Activated T-helper 17 cell treated with anti-CD3 and anti-CD28 coated beads, Interleukin-2, amount 50 U/mL, for 72 hours (primary cell): Measurements from ENCODE around the gene MFSD12. TPM values are rescaled to one million over a fixed set of nuclear protein-coding genes. Genes with fewer than 3 reads are reported as not detected.
A peak's percentile ranks its signal among the peaks of the same experiment; 100 is the strongest.
"Not testable (repeated sequence)": the region's sequence is repeated elsewhere in the genome, so short reads cannot be mapped to it uniquely, and the experiment has no call there.

Experiments used
- ATAC-seq: fragments of 150-1000 bp; cut with Tn5 transposase; replicated peaks from 2 replicates; pipeline ENCODE4 v1.10.0; 2021; ENCODE audit warnings: mild to moderate bottlenecking, moderate library complexity
- H3K27ac Mint-ChIP-seq: one replicate; pipeline ENCODE4 v1.8.0; 2022; ENCODE audit warnings: mixed read lengths
- H3K27me3 Mint-ChIP-seq: one replicate; pipeline ENCODE4 v1.8.0; 2022; ENCODE audit warnings: mixed read lengths
- H3K36me3 Mint-ChIP-seq: one replicate; pipeline ENCODE4 v1.8.0; 2022; ENCODE audit warnings: low read depth, mild to moderate bottlenecking, mixed read lengths
- H3K4me1 Mint-ChIP-seq: one replicate; pipeline ENCODE4 v1.8.0; 2022; ENCODE audit warnings: mixed read lengths
- H3K4me3 Mint-ChIP-seq: one replicate; pipeline ENCODE4 v1.8.0; 2022; ENCODE audit warnings: mild to moderate bottlenecking, mixed read lengths
- H3K9me3 Mint-ChIP-seq: one replicate; pipeline ENCODE4 v1.8.0; 2022; ENCODE audit warnings: mixed read lengths
- total RNA-seq, 2 donors: library from RNA; stranded (reverse); gene quantifications; one replicate each; pipeline ENCODE4 v1.2.3, GENCODE V29; 2022

MFSD12 gene
- total RNA-seq, 2 donors from 2014 or later = 38.3 to 64.1 TPM

DNA sequence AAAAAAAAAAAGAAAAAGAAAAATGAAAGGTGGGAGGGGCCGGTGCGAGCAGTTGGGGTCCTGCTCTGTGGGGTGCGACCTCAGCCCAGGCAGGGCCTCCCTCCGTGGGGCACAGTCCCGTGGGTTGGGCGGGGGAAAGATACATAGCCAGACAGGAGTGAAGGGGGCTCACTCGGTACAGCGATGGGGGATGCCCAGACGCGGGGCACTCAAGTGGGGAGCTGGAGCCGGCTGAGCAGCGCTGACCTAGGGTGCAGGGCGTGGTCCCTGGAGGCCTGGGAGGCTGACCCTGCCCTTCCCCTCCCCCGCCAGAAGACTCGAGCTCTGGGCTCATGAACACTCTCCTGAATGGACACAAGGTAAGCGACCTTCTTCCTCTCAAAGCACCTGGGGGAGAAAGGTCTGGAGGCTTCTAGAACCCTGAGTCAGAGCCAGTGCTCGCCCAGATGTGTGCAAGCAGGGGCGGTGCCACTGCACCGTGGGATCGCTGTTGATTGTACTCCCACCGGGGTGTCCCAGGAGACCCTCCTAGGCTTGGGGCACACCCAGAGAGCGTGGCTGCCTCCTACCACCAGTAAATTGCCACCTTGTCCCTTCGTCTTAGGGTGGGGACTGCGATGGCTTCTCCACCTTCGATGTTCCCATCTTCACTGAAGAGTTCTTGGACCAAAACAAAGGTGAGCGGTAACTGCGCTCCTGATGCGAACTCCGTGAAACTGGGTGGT lies 18.7 kb upstream of the MFSD12 start:
- Mint-ChIP-seq H3K4me1 (peaks cover 6% of the 10 kb centered on the region), H3K4me3 (no peak overlapping the region), H3K27ac (no peak overlapping the region), H3K9me3 (no peaks in the 10 kb centered on the region), H3K27me3 (no peaks in the 10 kb centered on the region), H3K36me3 (peaks cover 16% of the 10 kb centered on the region)
- no peak for ATAC-seq

DNA sequence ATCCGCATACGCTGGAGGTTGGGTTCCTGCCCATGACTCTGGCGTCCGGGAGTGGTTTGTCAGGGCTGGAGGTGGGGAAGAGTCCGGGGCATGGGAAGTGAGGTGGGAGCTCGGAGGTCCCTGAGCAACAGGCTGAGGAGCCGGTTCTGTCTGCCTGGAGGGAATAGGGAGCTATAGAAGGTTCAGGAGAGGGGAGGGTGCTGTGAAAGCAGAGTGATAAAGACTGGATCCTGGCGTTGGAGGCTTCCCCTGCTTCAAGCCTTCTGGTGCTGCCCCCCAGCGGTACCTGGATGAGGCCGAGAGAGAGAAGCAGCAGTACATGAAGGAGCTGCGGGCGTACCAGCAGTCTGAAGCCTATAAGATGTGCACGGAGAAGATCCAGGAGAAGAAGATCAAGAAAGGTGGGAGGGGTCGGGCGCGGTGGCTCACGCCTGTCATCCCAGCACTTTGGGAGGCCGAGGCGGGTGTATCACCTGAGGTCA lies 17.9 kb upstream of the MFSD12 start:
- H3K27me3 Mint-ChIP-seq = no peaks in the 10 kb centered on the region
- H3K4me3 Mint-ChIP-seq = no peak overlapping the region
- H3K36me3 Mint-ChIP-seq = peaks cover 16% of the 10 kb centered on the region
- no peak for ATAC-seq
- H3K27ac Mint-ChIP-seq = no peak overlapping the region
- peaks cover 6% of the 10 kb centered on the region for H3K4me1 Mint-ChIP-seq
- no peaks in the 10 kb centered on the region for H3K9me3 Mint-ChIP-seq

DNA sequence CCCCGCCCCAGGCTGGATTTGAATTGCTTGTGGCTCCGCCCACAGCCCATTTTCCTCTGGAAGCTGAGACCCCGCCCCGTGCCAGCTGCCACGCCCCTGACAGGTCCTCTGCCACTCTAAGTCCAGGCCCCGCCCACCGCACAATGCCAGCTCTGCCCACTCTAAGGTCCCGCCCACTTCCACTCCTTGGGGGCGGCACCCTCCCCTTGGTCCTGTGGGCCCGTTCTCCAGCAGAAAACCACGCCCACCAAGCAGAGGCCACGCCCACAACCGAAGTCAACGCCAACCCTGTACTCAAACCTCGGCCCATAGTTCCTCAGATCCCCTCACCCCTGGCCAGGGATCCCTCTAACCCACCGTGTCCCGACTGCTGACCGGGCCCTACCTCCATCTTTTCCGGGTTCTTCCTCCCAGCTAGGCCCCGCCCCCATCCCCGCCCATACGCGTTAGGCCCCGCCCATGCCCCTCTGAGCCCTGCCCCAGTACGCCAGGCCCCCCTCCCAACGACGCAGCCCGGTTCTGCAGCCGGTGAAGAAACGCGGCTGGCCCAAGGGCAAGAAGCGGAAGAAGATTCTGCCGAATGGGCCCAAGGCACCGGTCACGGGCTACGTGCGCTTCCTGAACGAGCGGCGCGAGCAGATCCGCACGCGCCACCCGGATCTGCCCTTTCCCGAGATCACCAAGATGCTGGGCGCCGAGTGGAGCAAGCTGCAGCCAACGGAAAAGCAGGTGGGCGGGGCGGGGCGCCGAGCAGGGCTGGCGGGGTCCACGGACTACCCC lies 16.7 kb upstream of the MFSD12 start:
- H3K36me3 Mint-ChIP-seq = peaks cover 16% of the 10 kb centered on the region
- H3K27me3 Mint-ChIP-seq = no peaks in the 10 kb centered on the region
- ATAC-seq = peak; percentile 22
- H3K4me1 Mint-ChIP-seq = peaks cover 6% of the 10 kb centered on the region
- peak overlapping the region; percentile 73 for H3K4me3 Mint-ChIP-seq
- H3K9me3 Mint-ChIP-seq = no peaks in the 10 kb centered on the region
- peak overlapping the region; percentile 50 for H3K27ac Mint-ChIP-seq

DNA sequence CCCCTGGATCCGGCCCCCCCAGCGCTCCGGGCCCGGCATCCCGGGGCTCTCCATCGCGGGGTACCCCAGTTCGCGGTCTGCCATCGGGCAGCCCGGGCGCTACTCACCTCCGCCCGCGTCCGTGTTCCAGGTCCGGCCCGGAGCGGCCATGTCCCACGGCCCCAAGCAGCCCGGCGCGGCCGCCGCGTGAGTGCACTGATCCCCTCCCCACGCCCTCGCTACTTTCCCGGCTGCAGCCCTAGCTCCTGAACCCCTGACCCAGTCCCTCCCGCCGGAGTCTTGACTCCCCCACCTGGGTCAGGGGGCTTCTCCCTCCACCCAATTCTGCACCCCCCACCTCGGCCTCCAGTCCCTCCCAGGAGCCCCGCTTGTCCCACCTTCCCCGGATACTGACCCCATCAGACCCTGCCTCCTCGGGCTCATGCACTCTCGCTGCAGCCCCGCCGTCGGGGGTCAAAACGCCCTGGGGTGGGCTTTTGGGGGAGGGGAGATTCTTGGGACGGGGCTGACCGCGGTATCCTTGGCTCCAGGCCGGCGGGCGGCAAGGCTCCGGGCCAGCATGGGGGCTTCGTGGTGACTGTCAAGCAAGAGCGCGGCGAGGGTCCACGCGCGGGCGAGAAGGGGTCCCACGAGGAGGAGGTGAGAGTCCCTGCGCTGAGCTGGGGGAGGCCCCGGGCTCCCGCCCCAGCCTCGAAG lies 15.9 kb upstream of the MFSD12 start:
- peak; percentile 12 for ATAC-seq
- peaks cover 6% of the 10 kb centered on the region for H3K4me1 Mint-ChIP-seq

DNA sequence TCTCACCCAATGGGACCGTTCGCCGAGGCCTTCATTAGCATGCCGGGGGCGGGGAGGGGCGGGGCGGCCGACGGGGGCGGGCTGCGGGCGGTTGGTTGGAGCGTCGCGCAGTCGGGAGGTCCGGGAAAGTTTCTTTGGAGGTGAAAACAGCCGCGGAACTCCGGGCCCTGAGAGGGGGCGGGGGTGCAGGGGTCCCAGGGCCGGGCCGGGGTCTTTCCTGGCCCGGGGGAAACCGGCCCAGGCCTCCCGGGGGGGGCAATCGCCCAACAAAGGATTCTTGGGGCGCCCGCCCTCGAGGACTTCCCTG lies 15.4 kb upstream of the MFSD12 start, which contains the start of gene HMG20B:
HMG20B (plus strand) TSS at position 90 of the 307 bp plus-strand sequence. CDS start 366 bp downstream, outside the sequence.
- peaks cover 6% of the 10 kb centered on the region for H3K4me1 Mint-ChIP-seq

More for the DNA sequence above, 15.9 kb upstream of the MFSD12 start:
- H3K4me3 Mint-ChIP-seq = peak overlapping the region; percentile 73
- peak overlapping the region; percentile 50 for H3K27ac Mint-ChIP-seq
- no peaks in the 10 kb centered on the region for H3K9me3 Mint-ChIP-seq
- H3K36me3 Mint-ChIP-seq = peaks cover 16% of the 10 kb centered on the region
- no peaks in the 10 kb centered on the region for H3K27me3 Mint-ChIP-seq

DNA sequence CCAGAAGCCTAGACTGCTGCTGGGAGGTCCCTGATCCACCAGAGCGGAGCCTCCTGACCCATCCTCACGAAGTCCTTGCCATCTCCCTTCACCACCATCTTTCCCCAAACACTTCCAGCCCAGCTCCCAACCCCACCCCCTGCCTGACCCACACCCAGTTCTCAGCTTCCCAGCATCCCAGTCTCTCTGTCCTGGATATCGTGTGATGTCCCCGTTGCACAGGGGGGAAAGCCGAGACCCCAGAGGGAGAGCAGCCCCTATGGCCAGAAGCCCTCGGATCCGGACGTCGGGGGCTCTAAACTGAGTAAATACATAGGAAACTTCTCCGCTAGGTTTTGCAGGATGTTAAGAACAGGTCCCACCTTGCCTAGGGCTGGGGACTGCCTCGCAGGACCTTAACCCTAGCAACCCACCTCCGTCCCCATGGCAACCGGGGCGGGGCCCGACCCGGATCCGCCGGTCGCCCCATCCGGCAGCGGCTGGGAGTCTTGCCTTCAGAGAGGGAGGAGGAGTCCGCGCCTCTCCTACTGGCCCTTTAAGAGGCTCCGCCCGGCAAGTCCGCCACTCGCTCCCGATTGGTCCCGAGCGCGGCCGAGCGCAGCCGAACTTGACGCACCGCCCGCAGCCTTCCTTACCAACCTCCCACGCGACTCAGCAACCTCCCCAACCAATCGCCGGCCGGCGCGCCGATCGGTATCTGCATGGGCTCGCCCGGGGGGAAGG lies 14.9 kb upstream of the MFSD12 start:
- peak overlapping the region; percentile 7 for H3K27ac Mint-ChIP-seq
- H3K4me3 Mint-ChIP-seq = peak overlapping the region; percentile 73
- no peaks in the 10 kb centered on the region for H3K27me3 Mint-ChIP-seq
- no peaks in the 10 kb centered on the region for H3K9me3 Mint-ChIP-seq
- H3K36me3 Mint-ChIP-seq = peaks cover 16% of the 10 kb centered on the region
- peaks cover 6% of the 10 kb centered on the region for H3K4me1 Mint-ChIP-seq
- ATAC-seq = peak; percentile 96

More for the DNA sequence above, 15.4 kb upstream of the MFSD12 start, which contains the start of gene HMG20B:
- Mint-ChIP-seq H3K9me3 (no peaks in the 10 kb centered on the region), H3K36me3 (peaks cover 16% of the 10 kb centered on the region), H3K4me3 (peak within 1 kb of the TSS; percentile 73), H3K27me3 (no peaks in the 10 kb centered on the region), H3K27ac (peak within 1 kb of the TSS; percentile 50)
- no peak for ATAC-seq

DNA sequence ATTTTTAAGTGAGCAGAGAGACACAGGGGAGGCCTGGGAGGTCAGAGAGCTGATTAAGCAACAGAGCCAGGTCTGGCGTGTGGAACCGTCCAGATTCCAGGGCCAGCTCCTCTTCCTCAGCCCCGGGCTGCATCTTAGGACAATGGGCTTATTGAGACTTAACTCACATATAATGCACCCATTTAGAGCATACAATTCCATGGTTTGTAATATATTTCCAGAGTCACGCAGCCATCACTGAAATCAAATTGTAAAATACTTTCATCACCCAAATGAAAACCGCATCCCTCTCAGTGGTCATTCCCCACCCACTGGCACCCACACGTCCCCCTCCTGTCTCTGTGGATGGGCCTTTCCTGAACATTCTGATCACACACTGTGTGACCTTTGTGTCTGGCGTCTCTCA lies 13.2 kb upstream of the MFSD12 start:
- H3K9me3 Mint-ChIP-seq = no peaks in the 10 kb centered on the region
- H3K4me1 Mint-ChIP-seq = peaks cover 6% of the 10 kb centered on the region
- no peak for ATAC-seq
- H3K27me3 Mint-ChIP-seq = no peaks in the 10 kb centered on the region
- no peak overlapping the region for H3K4me3 Mint-ChIP-seq
- peaks cover 16% of the 10 kb centered on the region for H3K36me3 Mint-ChIP-seq
- H3K27ac Mint-ChIP-seq = no peak overlapping the region

DNA sequence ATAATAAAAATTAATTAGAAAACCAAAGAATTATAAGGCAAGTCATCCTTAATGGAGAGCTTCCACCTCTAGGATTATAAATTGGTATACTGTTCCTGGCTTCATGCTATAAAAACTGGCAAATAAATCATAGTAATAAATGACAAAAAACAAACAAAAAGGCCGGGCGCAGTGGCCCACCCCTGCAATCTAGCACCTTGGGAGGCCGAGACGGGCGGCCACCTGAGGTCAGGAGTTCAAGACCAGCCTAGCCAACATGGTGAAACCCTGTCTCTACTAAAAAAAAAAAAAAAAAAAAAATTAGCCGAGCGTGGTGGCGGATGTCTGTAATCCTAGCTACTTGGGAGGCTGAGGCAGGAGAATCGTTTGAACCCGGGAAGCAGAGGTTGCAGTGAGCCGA lies 12.7 kb upstream of the MFSD12 start:
- not testable (repeated sequence) for H3K27me3 Mint-ChIP-seq, H3K4me1 Mint-ChIP-seq, H3K27ac Mint-ChIP-seq, H3K4me3 Mint-ChIP-seq, ATAC-seq, H3K9me3 Mint-ChIP-seq, H3K36me3 Mint-ChIP-seq

DNA sequence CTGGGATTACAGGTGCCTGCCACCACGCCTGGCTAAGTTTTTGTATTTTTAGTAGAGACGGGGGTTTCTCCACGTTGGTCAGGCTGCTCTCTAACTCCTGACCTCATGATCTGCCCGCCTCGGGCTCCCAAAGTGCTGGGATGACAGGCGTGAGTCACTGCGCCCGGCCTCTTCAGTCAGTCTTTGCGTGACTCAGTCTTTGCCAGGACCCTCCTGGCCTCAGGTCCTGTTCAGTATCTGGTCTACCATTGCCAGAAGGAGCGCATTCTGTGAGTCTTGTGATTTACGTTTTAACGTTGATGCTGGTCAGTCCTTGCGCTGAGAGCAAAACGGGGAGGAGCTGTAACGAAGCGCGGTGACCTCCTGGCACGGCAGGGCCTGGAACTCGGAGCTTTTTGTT lies 7.8 kb upstream of the MFSD12 start:
- no peaks in the 10 kb centered on the region for H3K36me3 Mint-ChIP-seq
- ATAC-seq = no peak
- H3K27me3 Mint-ChIP-seq = no peaks in the 10 kb centered on the region

DNA sequence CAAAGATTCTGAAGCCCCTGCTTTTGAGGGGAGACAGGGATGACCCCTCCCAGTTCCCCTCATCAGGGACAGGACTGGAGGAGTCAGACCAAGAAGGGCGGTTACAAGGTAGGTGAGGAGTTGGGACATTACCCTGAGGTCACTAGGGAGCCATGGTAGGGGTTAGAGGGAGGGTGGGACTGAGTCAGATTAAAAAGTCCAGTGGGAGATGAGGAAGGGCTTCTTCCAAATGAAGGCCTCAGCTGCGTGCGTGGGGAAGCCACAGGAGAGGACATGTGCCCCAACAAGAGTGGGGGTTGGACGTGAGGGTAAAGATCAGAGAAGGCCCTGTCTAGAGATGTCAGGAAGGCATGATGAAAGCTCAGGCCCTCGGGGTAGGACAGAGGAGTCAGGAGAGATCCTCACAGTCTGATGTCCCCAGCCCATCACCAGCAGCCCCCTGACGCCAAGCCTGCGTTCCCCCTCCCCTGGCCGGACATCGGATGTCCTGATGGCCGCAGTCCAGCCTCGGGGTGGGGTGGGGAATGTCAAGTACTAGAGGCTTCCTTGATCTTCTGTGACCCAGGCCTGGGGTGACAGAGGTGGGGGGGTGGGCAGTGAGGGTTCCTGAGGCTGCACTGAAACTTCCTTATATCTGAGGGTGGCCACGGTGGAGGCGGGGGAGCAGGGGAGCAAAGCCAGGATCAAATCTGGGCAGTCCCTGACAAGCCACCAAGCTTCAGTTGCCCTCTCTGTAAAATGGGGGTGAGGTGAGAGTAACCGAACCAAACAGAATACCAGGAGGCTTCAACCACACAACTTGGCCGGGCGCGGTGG lies 6.5 kb upstream of the MFSD12 start:
- no peaks in the 10 kb centered on the region for H3K27me3 Mint-ChIP-seq
- no peaks in the 10 kb centered on the region for H3K4me1 Mint-ChIP-seq
- no peak for ATAC-seq
- no peak overlapping the region for H3K27ac Mint-ChIP-seq
- H3K9me3 Mint-ChIP-seq = no peaks in the 10 kb centered on the region
- H3K4me3 Mint-ChIP-seq = no peak overlapping the region
- H3K36me3 Mint-ChIP-seq = no peaks in the 10 kb centered on the region

More for the DNA sequence above, 7.8 kb upstream of the MFSD12 start:
- H3K9me3 Mint-ChIP-seq = no peaks in the 10 kb centered on the region
- H3K4me3 Mint-ChIP-seq = no peak overlapping the region
- H3K27ac Mint-ChIP-seq = no peak overlapping the region
- no peaks in the 10 kb centered on the region for H3K4me1 Mint-ChIP-seq

DNA sequence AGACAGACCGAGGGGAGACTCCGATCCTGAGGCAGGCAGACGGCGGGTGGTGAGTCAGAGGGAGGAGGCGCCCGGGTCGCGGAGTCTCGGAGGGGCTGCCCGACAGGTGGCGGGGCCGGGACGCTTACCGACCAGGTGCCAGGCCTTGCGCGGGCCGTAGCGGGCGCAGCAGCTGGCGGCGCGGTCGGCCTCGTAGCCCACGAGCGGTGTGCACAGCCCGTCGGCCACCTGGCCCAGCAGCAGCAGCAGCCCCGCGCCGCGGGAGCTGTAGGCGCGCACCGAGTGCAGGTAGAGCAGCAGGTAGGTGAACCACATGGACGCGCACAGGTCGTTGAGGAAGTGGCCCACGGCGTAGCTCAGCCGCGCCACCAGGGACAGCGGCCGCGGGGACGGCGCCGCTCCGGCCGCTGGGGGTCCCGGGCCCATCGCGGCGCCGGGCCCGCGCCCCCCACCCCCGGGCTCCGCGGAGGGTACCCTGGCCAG lies 367 bp downstream of the MFSD12 start:
- Mint-ChIP-seq H3K36me3 (no peaks in the 10 kb centered on the region), H3K4me1 (peaks cover 17% of the 10 kb centered on the region), H3K27ac (peak overlapping the region; percentile 80), H3K4me3 (peak overlapping the region; percentile 89), H3K9me3 (no peaks in the 10 kb centered on the region), H3K27me3 (no peaks in the 10 kb centered on the region)
- ATAC-seq = peak; percentile 38

DNA sequence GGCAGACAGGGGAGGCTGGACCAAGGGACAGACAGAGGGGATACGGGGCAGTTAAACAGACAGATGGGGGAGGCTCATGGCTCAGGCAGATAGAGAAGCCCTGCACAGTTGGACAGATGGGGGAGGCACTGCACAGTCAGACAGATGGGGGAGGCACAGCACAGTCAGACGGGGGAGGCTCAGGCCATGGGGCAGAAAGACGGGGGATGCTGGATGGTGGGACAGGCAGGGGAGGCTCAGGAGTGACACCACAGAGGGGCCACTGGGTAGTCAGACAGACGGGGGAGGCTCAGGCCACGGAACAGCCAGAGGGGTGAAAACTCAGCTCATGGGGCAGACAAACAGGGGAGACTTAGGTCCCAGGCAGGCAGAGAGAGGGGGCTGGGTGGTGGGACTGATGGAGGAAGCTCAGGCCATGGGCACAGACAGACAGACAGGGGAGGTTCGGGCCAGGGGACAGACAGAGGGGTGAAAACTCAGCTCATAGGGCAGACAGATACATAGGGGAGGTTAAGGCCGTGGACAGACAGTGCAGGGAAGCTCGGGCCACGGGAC lies 886 bp downstream of the MFSD12 start:
- ATAC-seq = no peak
- H3K27me3 Mint-ChIP-seq = no peaks in the 10 kb centered on the region
- H3K9me3 Mint-ChIP-seq = no peaks in the 10 kb centered on the region
- peaks cover 20% of the 10 kb centered on the region for H3K4me1 Mint-ChIP-seq
- H3K27ac Mint-ChIP-seq = peak overlapping the region; percentile 80
- H3K36me3 Mint-ChIP-seq = no peaks in the 10 kb centered on the region
- peak overlapping the region; percentile 89 for H3K4me3 Mint-ChIP-seq
